ENCODE data around the gene ATP8B4.

GRCh38 chr15:49895347-49896223 is 223.4 kb downstream of the ATP8B4 start:
- TF ChIP-seq CTCF (IDR thresholded peaks at IDR 0.05; ENCODE audit: control extremely low read depth in 1 of 3, insufficient read depth in 1 of 3, low read depth in 1 of 3, low read length in 3 of 3) (no peak), USF2 (IDR thresholded peaks at IDR 0.05; ENCODE audit: low read length) (no peak), POLR2A (IDR thresholded peaks at IDR 0.05; ENCODE audit: control extremely low read depth in 1 of 2, low read depth in 2 of 2, low read length in 2 of 2) (no peak)
